Panc1 (cell line): Measurements from ENCODE around the gene COL13A1.

Source experiments
- POLR2AphosphoS5 ChIP-seq: IDR thresholded peaks from 2 replicates; pipeline ENCODE4 v1.6.1; 2012; ENCODE audit warnings: mild to moderate bottlenecking, low read depth, low read length, moderate library complexity
- TCF7L2 ChIP-seq: IDR thresholded peaks from 2 replicates; pipeline ENCODE4 v1.6.1; 2011; ENCODE audit warnings: mild to moderate bottlenecking, low read depth, low read length, inconsistent platforms
- TF ChIP-seq, protein P1 (sequence below): fragments of 450-650 bp; IDR thresholded peaks from 2 replicates; pipeline ENCODE4 v1.5.1; 2017; ENCODE audit warnings: mild to moderate bottlenecking

DNA sequence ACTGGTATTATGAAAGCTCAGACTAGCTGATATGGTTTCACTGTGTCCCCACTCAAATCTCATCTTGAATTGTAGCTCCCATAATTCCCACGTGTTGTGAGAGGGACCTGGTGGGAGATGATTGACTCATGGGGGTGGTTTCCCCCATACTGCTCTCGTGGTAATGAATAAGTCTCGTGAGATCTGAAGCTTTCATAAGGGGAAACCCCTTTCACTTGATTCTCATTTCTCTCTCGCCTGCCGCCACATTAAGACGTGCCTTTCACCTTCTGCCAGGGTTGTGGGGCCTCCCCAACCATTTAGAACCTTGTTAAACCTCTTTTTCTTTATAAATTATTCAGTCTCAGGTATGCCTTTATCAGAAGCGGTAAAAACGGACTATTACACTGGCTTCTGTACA lies 40.3 kb downstream of the COL13A1 start:
- TF ChIP-seq, protein P1, sequence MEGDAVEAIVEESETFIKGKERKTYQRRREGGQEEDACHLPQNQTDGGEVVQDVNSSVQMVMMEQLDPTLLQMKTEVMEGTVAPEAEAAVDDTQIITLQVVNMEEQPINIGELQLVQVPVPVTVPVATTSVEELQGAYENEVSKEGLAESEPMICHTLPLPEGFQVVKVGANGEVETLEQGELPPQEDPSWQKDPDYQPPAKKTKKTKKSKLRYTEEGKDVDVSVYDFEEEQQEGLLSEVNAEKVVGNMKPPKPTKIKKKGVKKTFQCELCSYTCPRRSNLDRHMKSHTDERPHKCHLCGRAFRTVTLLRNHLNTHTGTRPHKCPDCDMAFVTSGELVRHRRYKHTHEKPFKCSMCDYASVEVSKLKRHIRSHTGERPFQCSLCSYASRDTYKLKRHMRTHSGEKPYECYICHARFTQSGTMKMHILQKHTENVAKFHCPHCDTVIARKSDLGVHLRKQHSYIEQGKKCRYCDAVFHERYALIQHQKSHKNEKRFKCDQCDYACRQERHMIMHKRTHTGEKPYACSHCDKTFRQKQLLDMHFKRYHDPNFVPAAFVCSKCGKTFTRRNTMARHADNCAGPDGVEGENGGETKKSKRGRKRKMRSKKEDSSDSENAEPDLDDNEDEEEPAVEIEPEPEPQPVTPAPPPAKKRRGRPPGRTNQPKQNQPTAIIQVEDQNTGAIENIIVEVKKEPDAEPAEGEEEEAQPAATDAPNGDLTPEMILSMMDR, result no peak
- TF ChIP-seq TCF7L2, result no peak
- no peak for TF ChIP-seq POLR2AphosphoS5
